Astrocyte (in vitro differentiated cells and primary cell): ENCODE results near the gene EMP2. TPM values are rescaled to one million over a fixed set of nuclear protein-coding genes. Genes with fewer than 3 reads are reported as not detected.

Source experiments
- DNase-seq: peaks from one replicate; pipeline ENCODE4 v3.0.0-alpha.2; 2010; ENCODE audit warnings: low read depth
- FAIRE-seq: peaks from 2 replicates; lab custom pipeline; 2011; peaks lifted over from hg19 to GRCh38; lab: Jason Lieb, UNC
- H2AFZ ChIP-seq: 2 replicates; pipeline ENCODE4 v1.6.0; 2012; ENCODE audit warnings: low read depth, low read length, inconsistent platforms
- H3K27ac ChIP-seq: 2 replicates; pipeline ENCODE4 v1.5.1; 2011; ENCODE audit warnings: low read depth, low read length, inconsistent platforms
- H3K27me3 ChIP-seq: 2 replicates; pipeline ENCODE4 v1.6.0; 2011; ENCODE audit warnings: low read length, inconsistent platforms; ENCODE audit not compliant: insufficient read depth
- H3K36me3 ChIP-seq: 2 replicates; pipeline ENCODE4 v1.5.1; 2011; ENCODE audit warnings: low read length, inconsistent platforms; ENCODE audit not compliant: insufficient read depth
- H3K4me1 ChIP-seq: 2 replicates; pipeline ENCODE4 v1.5.1; 2011; ENCODE audit warnings: low read length, inconsistent platforms; ENCODE audit not compliant: insufficient read depth
- H3K4me2 ChIP-seq: 2 replicates; pipeline ENCODE4 v1.6.0; 2012; ENCODE audit warnings: low read length, inconsistent platforms
- H3K4me3 ChIP-seq: 2 replicates; pipeline ENCODE4 v1.5.1; 2011; ENCODE audit warnings: low read depth, mild to moderate bottlenecking, low read length, inconsistent platforms; ENCODE audit not compliant: insufficient read depth
- H3K79me2 ChIP-seq: 2 replicates; pipeline ENCODE4 v1.6.0; 2012; ENCODE audit warnings: mild to moderate bottlenecking, low read length, inconsistent platforms; ENCODE audit not compliant: insufficient read depth
- H3K9ac ChIP-seq: 2 replicates; pipeline ENCODE4 v1.6.0; 2012; ENCODE audit warnings: mild to moderate bottlenecking, low read length, inconsistent platforms
- H3K9me3 ChIP-seq: 2 replicates; pipeline ENCODE4 v1.5.1; 2012; ENCODE audit warnings: low read depth, mild to moderate bottlenecking, low read length, inconsistent platforms; ENCODE audit not compliant: insufficient read depth
- H4K20me1 ChIP-seq: 2 replicates; pipeline ENCODE4 v1.6.0; 2012; ENCODE audit warnings: low read length, inconsistent platforms; ENCODE audit not compliant: insufficient read depth
- H3K27ac Mint-ChIP-seq: one replicate; pipeline ENCODE4 v1.8.0; 2021; ENCODE audit warnings: mild to moderate bottlenecking, mixed read lengths; ENCODE audit not compliant: unreplicated experiment
- H3K27me3 Mint-ChIP-seq: one replicate; pipeline ENCODE4 v1.8.0; 2021; ENCODE audit warnings: low read depth, mixed read lengths; ENCODE audit not compliant: unreplicated experiment
- H3K36me3 Mint-ChIP-seq: one replicate; pipeline ENCODE4 v1.8.0; 2021; ENCODE audit warnings: low read depth, mixed read lengths; ENCODE audit not compliant: unreplicated experiment
- H3K4me1 Mint-ChIP-seq: one replicate; pipeline ENCODE4 v1.8.0; 2021; ENCODE audit warnings: low read depth, mixed read lengths; ENCODE audit not compliant: unreplicated experiment
- H3K4me3 Mint-ChIP-seq: one replicate; pipeline ENCODE4 v1.8.0; 2021; ENCODE audit warnings: mild to moderate bottlenecking, moderate library complexity, mixed read lengths; ENCODE audit not compliant: unreplicated experiment
- H3K9me3 Mint-ChIP-seq: one replicate; pipeline ENCODE4 v1.8.0; 2021; ENCODE audit warnings: mild to moderate bottlenecking, mixed read lengths; ENCODE audit not compliant: unreplicated experiment
- EZH2 ChIP-seq: IDR thresholded peaks from 2 replicates; pipeline ENCODE4 v1.6.1; 2012; ENCODE audit warnings: mild to moderate bottlenecking, low read length, inconsistent platforms; ENCODE audit not compliant: insufficient read depth
- total RNA-seq: library from RNA; stranded (reverse); gene quantifications from 2 replicates; pipeline ENCODE4 v1.2.1, GENCODE V29; 2021
- TF ChIP-seq, protein P1 (sequence below): IDR thresholded peaks from 2 replicates; pipeline ENCODE4 v1.5.1; 2011; ENCODE audit warnings: low read depth, mild to moderate bottlenecking, inconsistent platforms, low read length, moderate library complexity; ENCODE audit not compliant: insufficient read depth

EMP2 gene
- total RNA-seq, 1 donor from 2014 or later = 1.7 TPM

DNA sequence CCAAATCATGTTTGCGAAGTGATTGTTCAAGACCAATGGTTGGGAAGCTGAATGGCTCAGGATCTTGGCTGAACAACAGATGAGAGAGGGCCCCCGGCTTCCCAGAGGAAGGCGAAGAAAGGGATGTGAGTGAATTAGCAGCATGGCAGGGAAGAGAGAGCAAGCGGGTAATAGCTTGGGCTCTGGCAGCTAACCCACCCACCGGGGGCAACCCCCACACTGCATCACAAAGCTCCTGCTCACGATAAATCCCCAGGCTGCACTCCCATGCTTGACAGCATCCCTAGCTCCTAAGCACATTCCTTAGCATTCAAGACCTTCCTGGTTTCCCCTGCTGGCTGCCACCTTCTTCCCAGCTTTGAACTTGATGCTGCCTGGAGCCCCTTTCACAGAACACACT lies 26.2 kb upstream of the EMP2 start:
- Histone ChIP-seq H3K79me2 (no peaks in the 10 kb centered on the region), H3K9me3 (no peaks in the 10 kb centered on the region), H3K4me1 (peaks cover 12% of the 10 kb centered on the region), H3K36me3 (no peaks in the 10 kb centered on the region), H3K27me3 (no peaks in the 10 kb centered on the region), H4K20me1 (no peaks in the 10 kb centered on the region), H3K4me2 (no peak overlapping the region), H3K4me3 (no peak overlapping the region), H2AFZ (no peak overlapping the region), H3K9ac (no peak overlapping the region), H3K27ac (no peak overlapping the region)
- H3K27ac Mint-ChIP-seq = no peak overlapping the region
- no peaks in the 10 kb centered on the region for H3K36me3 Mint-ChIP-seq
- no peak for DNase-seq
- no peak for TF ChIP-seq EZH2
- TF ChIP-seq, protein P1, sequence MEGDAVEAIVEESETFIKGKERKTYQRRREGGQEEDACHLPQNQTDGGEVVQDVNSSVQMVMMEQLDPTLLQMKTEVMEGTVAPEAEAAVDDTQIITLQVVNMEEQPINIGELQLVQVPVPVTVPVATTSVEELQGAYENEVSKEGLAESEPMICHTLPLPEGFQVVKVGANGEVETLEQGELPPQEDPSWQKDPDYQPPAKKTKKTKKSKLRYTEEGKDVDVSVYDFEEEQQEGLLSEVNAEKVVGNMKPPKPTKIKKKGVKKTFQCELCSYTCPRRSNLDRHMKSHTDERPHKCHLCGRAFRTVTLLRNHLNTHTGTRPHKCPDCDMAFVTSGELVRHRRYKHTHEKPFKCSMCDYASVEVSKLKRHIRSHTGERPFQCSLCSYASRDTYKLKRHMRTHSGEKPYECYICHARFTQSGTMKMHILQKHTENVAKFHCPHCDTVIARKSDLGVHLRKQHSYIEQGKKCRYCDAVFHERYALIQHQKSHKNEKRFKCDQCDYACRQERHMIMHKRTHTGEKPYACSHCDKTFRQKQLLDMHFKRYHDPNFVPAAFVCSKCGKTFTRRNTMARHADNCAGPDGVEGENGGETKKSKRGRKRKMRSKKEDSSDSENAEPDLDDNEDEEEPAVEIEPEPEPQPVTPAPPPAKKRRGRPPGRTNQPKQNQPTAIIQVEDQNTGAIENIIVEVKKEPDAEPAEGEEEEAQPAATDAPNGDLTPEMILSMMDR = no peak
- no peak for FAIRE-seq
- H3K4me1 Mint-ChIP-seq = peaks cover 14% of the 10 kb centered on the region
- H3K27me3 Mint-ChIP-seq = peaks cover 24% of the 10 kb centered on the region
- H3K4me3 Mint-ChIP-seq = no peak overlapping the region
- no peaks in the 10 kb centered on the region for H3K9me3 Mint-ChIP-seq

DNA sequence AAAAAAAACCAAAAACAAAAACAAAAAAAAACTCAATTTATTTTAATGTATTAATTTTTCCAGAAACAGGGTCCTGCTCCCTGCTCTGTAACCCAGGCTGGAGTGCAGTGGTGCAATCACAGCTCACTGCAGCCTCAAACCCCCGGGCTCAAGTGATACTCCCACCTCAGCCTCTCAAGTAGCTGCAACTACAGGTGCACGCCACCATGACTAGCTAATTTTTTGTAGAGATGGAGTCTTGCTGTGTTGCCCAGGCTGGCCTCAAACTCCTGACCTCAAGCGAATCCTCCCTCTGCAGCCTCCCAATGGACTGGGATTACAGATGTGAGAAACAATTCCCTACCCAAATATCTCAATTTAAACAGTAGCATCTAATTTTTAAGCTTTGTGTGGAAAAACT lies 25.2 kb upstream of the EMP2 start:
- Mint-ChIP-seq H3K4me3 (no peak overlapping the region), H3K27ac (no peak overlapping the region)
- no peak for FAIRE-seq

More for the DNA sequence above, 25.2 kb upstream of the EMP2 start:
- H3K9ac ChIP-seq = no peak overlapping the region
- Mint-ChIP-seq H3K9me3 (no peaks in the 10 kb centered on the region), H3K4me1 (peaks cover 12% of the 10 kb centered on the region), H3K27me3 (peaks cover 27% of the 10 kb centered on the region), H3K36me3 (no peaks in the 10 kb centered on the region)
- no peak overlapping the region for H2AFZ ChIP-seq
- no peak overlapping the region for H3K4me3 ChIP-seq
- no peaks in the 10 kb centered on the region for H3K79me2 ChIP-seq
- no peak overlapping the region for H3K4me2 ChIP-seq
- H3K27me3 ChIP-seq = no peaks in the 10 kb centered on the region
- no peak for TF ChIP-seq EZH2
- TF ChIP-seq, protein P1 = no peak
- DNase-seq = no peak
- peaks cover 12% of the 10 kb centered on the region for H3K4me1 ChIP-seq
- H3K27ac ChIP-seq = no peak overlapping the region
- no peaks in the 10 kb centered on the region for H4K20me1 ChIP-seq
- H3K9me3 ChIP-seq = no peaks in the 10 kb centered on the region
- H3K36me3 ChIP-seq = no peaks in the 10 kb centered on the region
